Stimulated activated CD8-positive, alpha-beta memory T cell treated with anti-CD3 and anti-CD28 coated beads, Interleukin-4, amount 100 ng/mL, for 4 hours (primary cell): ENCODE measurements around the gene SLC35G2.
"Not testable (repeated sequence)": the region's sequence is repeated elsewhere in the genome, so short reads cannot be mapped to it uniquely, and the experiment has no call there.

Experiments
- DNase-seq, 2 donors: peaks; one replicate each; pipeline ENCODE4 v3.0.0-alpha.2; 2020; ENCODE audit warnings: low read depth in 2 of 2, low spot score in 1 of 2

The SLC35G2 gene

GRCh38 chr3:136885357-136886213 is 66.7 kb downstream of the SLC35G2 start:
- no peak for DNase-seq

- DNase-seq = no peak
Measured at GRCh38 chr3:136889947-136890346, 71.0 kb downstream of the SLC35G2 start.

GRCh38 chr3:136891934-136892855 is 73.3 kb downstream of the SLC35G2 start:
- DNase-seq = no peak

GRCh38 chr3:136893848-136894443 is 75.0 kb downstream of the SLC35G2 start:
- no peak for DNase-seq

- not testable (repeated sequence) for DNase-seq
Measured at GRCh38 chr3:136897171-136897570, 78.2 kb downstream of the SLC35G2 start.

GRCh38 chr3:136898549-136898948 is 79.6 kb downstream of the SLC35G2 start:
- DNase-seq = no peak

- DNase-seq = no peak
Measured at GRCh38 chr3:136898954-136899353, 80.0 kb downstream of the SLC35G2 start.

GRCh38 chr3:136899622-136900158 is 80.8 kb downstream of the SLC35G2 start:
- DNase-seq = no peak

GRCh38 chr3:136900694-136901093 is 81.8 kb downstream of the SLC35G2 start:
- not testable (repeated sequence) for DNase-seq

- DNase-seq = no peak
Measured at GRCh38 chr3:136901391-136901790, 82.5 kb downstream of the SLC35G2 start.

GRCh38 chr3:136902530-136902929 is 83.6 kb downstream of the SLC35G2 start:
- not testable (repeated sequence) for DNase-seq

- DNase-seq = no peak
Measured at GRCh38 chr3:136903899-136904298, 85.0 kb downstream of the SLC35G2 start.

GRCh38 chr3:136904746-136905145 is 85.8 kb downstream of the SLC35G2 start:
- DNase-seq = no peak
